Esophagus squamous epithelium (tissue), 5 donors: Measurements from ENCODE around the gene CEP112. TPM values are rescaled to one million over a fixed set of nuclear protein-coding genes. Genes with fewer than 3 reads are reported as not detected.

ENCODE experiments used
- DNase-seq: peaks from one replicate; lab custom pipeline; 2025; lab: John Stamatoyannopoulos, UW
- H3K27ac ChIP-seq, 4 donors: fragments of 200-600 bp; sonication (generic); one replicate each; pipeline ENCODE4 v1.5.1; 2016 to 2019; ENCODE audit warnings: mild to moderate bottlenecking in 1 of 4
- H3K27me3 ChIP-seq, 4 donors: fragments of 200-600 bp; sonication (generic); 1 replicate in 3 of 4; 2 replicates in 1 of 4; pipeline versions ENCODE4 v1.5.1 to v1.6.0; 2017 to 2021; ENCODE audit warnings: antibody characterized with exemption in 1 of 4
- H3K36me3 ChIP-seq, 3 donors: fragments of 200-600 bp; sonication (generic); one replicate each; pipeline ENCODE4 v1.5.1; 2016 to 2019
- H3K4me1 ChIP-seq, 3 donors: fragments of 200-600 bp; sonication (generic); one replicate each; pipeline ENCODE4 v1.5.1; 2017 to 2019
- H3K4me3 ChIP-seq, 4 donors: fragments of 200-600 bp; sonication (generic); 1 replicate in 3 of 4; 2 replicates in 1 of 4; pipeline ENCODE4 v1.5.1; 2016 to 2019; ENCODE audit warnings: mild to moderate bottlenecking in 2 of 4, moderate library complexity in 1 of 4
- H3K9me3 ChIP-seq, 3 donors: fragments of 200-600 bp; sonication (generic); one replicate each; pipeline ENCODE4 v1.5.1; 2016 to 2019
- CTCF ChIP-seq, 6 experiments: fragments of 450-650 bp in 4 of 6; fragments of 200-600 bp in 2 of 6; sonication (generic) in 2 of 6; IDR thresholded peaks; one replicate each; pipeline ENCODE4 v1.5.1; 2016 to 2019; ENCODE audit warnings: antibody characterized with exemption in 6 of 6, mild to moderate bottlenecking in 4 of 6, moderate library complexity in 4 of 6
- POLR2A ChIP-seq, 4 donors: fragments of 450-650 bp; IDR thresholded peaks; one replicate each; pipeline ENCODE4 v1.6.1; 2017; ENCODE audit warnings: antibody characterized with exemption in 4 of 4, mild to moderate bottlenecking in 4 of 4, moderate library complexity in 3 of 4
- WGBS, 2 donors: methylation state at CpG; one replicate each; pipeline ENCODE4 v1.1.5; 2018; 5-methylcytosine and 5-hydroxymethylcytosine counted together
- intact Hi-C: fragments of 100-400 bp; cut with DNase I; formaldehyde crosslinking; loops from one replicate; pipeline ENCODE4 v1.15.0; 2022
- total RNA-seq, 4 donors: library from RNA; depleted of rRNA; stranded (reverse); fragments of >200 nt; gene quantifications; one replicate each; pipeline ENCODE4 v1.1.0, GENCODE V29; 2016
- donor health status: DM: yes; HTN: yes; CAD: no.

The CEP112 gene
- total RNA-seq, 4 donors from 2014 or later, result 2.5 to 10.9 (median 6.4) TPM

- H3K27ac ChIP-seq, result no peak overlapping the region
- no peaks in the 10 kb centered on the region for H3K36me3 ChIP-seq
- TF ChIP-seq CTCF (IDR thresholded peaks at IDR 0.05) (no peak), POLR2A (IDR thresholded peaks at IDR 0.05) (no peak)
- H3K27me3 ChIP-seq, result peaks cover 0 to 16% (median 0%) of the 10 kb centered on the region in 4 donors
- DNase-seq, result no peak
- H3K4me3 ChIP-seq, result no peak overlapping the region
- intact Hi-C loops, result no loop called here
- H3K4me1 ChIP-seq, result no peaks in the 10 kb centered on the region
- 85 to 95% methylated on average over 2 of the region's 2 CpGs for WGBS, 2 donors
- no peaks in the 10 kb centered on the region for H3K9me3 ChIP-seq
Measured at GRCh38 chr17:66210208-66210574, 18.3 kb upstream of the CEP112 start.

- H3K4me1 ChIP-seq, result no peaks in the 10 kb centered on the region
- no peak for DNase-seq
- intact Hi-C loops, result no loop called here
Measured at GRCh38 chr17:66207936-66208335, 16.0 kb upstream of the CEP112 start.

GRCh38 chr17:66203274-66204015, 11.5 kb upstream of the CEP112 start:
- Histone ChIP-seq H3K27ac (no peak overlapping the region), H3K27me3 (no peaks in the 10 kb centered on the region), H3K4me3 (no peak overlapping the region), H3K9me3 (no peaks in the 10 kb centered on the region), H3K4me1 (no peaks in the 10 kb centered on the region), H3K36me3 (no peaks in the 10 kb centered on the region)
- WGBS, 2 donors, result 79% methylated on average over 6 of the region's 8 CpGs
- DNase-seq, result no peak
- TF ChIP-seq POLR2A (IDR thresholded peaks at IDR 0.05) (no peak), CTCF (IDR thresholded peaks at IDR 0.05) (no peak)
- intact Hi-C loops, result no loop called here

More at GRCh38 chr17:66207936-66208335, 16.0 kb upstream of the CEP112 start:
- no peaks in the 10 kb centered on the region for H3K9me3 ChIP-seq
- no peaks in the 10 kb centered on the region for H3K36me3 ChIP-seq
- H3K27me3 ChIP-seq, result no peaks in the 10 kb centered on the region
- H3K27ac ChIP-seq, result no peak overlapping the region
- H3K4me3 ChIP-seq, result no peak overlapping the region
- TF ChIP-seq POLR2A (IDR thresholded peaks at IDR 0.05) (no peak), CTCF (IDR thresholded peaks at IDR 0.05) (no peak)

GRCh38 chr17:66200685-66201092, 8.8 kb upstream of the CEP112 start:
- H3K27ac ChIP-seq, result no peak overlapping the region
- no peaks in the 10 kb centered on the region for H3K36me3 ChIP-seq
- intact Hi-C loops, result no loop called here
- H3K27me3 ChIP-seq, result no peaks in the 10 kb centered on the region
- H3K4me3 ChIP-seq, result no peak overlapping the region
- peak in 5 of 6 experiments; percentile 36 to 72 (median 59) for TF ChIP-seq CTCF (IDR thresholded peaks at IDR 0.05)
- no peak for TF ChIP-seq POLR2A (IDR thresholded peaks at IDR 0.05)
- WGBS, 2 donors, result 2 to 11% methylated on average over 3 of the region's 3 CpGs
- DNase-seq, result no peak
- H3K9me3 ChIP-seq, result no peaks in the 10 kb centered on the region
- H3K4me1 ChIP-seq, result no peaks in the 10 kb centered on the region

- Histone ChIP-seq H3K36me3 (no peaks in the 10 kb centered on the region), H3K27me3 (no peaks in the 10 kb centered on the region), H3K4me3 (no peak overlapping the region), H3K4me1 (no peaks in the 10 kb centered on the region), H3K9me3 (no peaks in the 10 kb centered on the region), H3K27ac (no peak overlapping the region)
- no peak for DNase-seq
- intact Hi-C loops, result no loop called here
- TF ChIP-seq CTCF (IDR thresholded peaks at IDR 0.05), result no peak
- no peak for TF ChIP-seq POLR2A (IDR thresholded peaks at IDR 0.05)
- 80 to 90% methylated on average over 8 of the region's 8 CpGs for WGBS, 2 donors
Measured at GRCh38 chr17:66198242-66198641, 6.3 kb upstream of the CEP112 start.
